Natural killer cell (primary cell): Measurements from ENCODE around the gene MSI2. TPM values are rescaled to one million over a fixed set of nuclear protein-coding genes. Genes with fewer than 3 reads are reported as not detected.
A peak's percentile ranks its signal among the peaks of the same experiment; 100 is the strongest.

Experiments used
- ATAC-seq, 3 donors: fragments of 150-1000 bp in 2 of 3; fragments of 200-7000 bp in 1 of 3; cut with Tn5 transposase; 1 replicate in 1 of 3; 2 replicates in 2 of 3; pipeline ENCODE4 v1.10.0; 2021; ENCODE audit warnings: mild to moderate bottlenecking in 2 of 3, moderate library complexity in 2 of 3
- DNase-seq, 2 donors: peaks; one replicate each; pipeline versions ENCODE4 v3.0.0 to v3.0.0-alpha.2; 2013 to 2021; ENCODE audit warnings: mixed read lengths in 1 of 2
- H3K27ac ChIP-seq: one replicate; pipeline ENCODE4 v1.5.1; 2013; ENCODE audit warnings: mild to moderate bottlenecking, low read length
- H3K27me3 ChIP-seq: one replicate; pipeline ENCODE4 v1.6.1; 2013; ENCODE audit warnings: low read length; ENCODE audit not compliant: control insufficient read depth, insufficient read depth
- H3K36me3 ChIP-seq: one replicate; pipeline ENCODE4 v1.6.1; 2013; ENCODE audit warnings: low read length; ENCODE audit not compliant: control insufficient read depth, insufficient read depth
- H3K4me1 ChIP-seq: one replicate; pipeline ENCODE4 v1.6.1; 2013; ENCODE audit warnings: low read length; ENCODE audit not compliant: control insufficient read depth, insufficient read depth
- H3K4me3 ChIP-seq: one replicate; pipeline ENCODE4 v1.5.1; 2013; ENCODE audit warnings: low read length
- H3K9me3 ChIP-seq: one replicate; pipeline ENCODE4 v1.6.1; 2013; ENCODE audit warnings: low read length; ENCODE audit not compliant: control insufficient read depth, insufficient read depth
- H3K27ac Mint-ChIP-seq, 2 donors: one replicate each; pipeline ENCODE4 v1.8.0; 2022; ENCODE audit warnings: mild to moderate bottlenecking in 2 of 2, mixed read lengths in 2 of 2, moderate library complexity in 1 of 2
- H3K27me3 Mint-ChIP-seq, 2 donors: one replicate each; pipeline ENCODE4 v1.8.0; 2022; ENCODE audit warnings: low read depth in 2 of 2, mixed read lengths in 2 of 2
- H3K36me3 Mint-ChIP-seq: one replicate; pipeline ENCODE4 v1.8.0; 2022; ENCODE audit warnings: mixed read lengths
- H3K4me1 Mint-ChIP-seq, 2 donors: one replicate each; pipeline ENCODE4 v1.8.0; 2022; ENCODE audit warnings: mixed read lengths in 2 of 2
- H3K4me3 Mint-ChIP-seq: one replicate; pipeline ENCODE4 v1.8.0; 2022; ENCODE audit warnings: mild to moderate bottlenecking, moderate library complexity, mixed read lengths
- H3K9me3 Mint-ChIP-seq, 2 donors: one replicate each; pipeline ENCODE4 v1.8.0; 2022; ENCODE audit warnings: mixed read lengths in 2 of 2
- CTCF ChIP-seq: fragments of 200-600 bp; IDR thresholded peaks from one replicate; pipeline ENCODE4 v1.8.0; 2022; ENCODE audit warnings: antibody characterized with exemption
- WGBS: methylation state at CpG from one replicate; pipeline ENCODE4 v1.1.7; 2013; ENCODE audit warnings: missing lambda C conversion rate; ENCODE audit not compliant: insufficient coverage; 5-methylcytosine and 5-hydroxymethylcytosine counted together
- intact Hi-C: fragments of 100-400 bp; cut with micrococcal nuclease; formaldehyde crosslinking; loops from one replicate; pipeline ENCODE4 v1.14.2; 2022
- total RNA-seq, 4 donors: library from RNA; stranded (reverse); fragments of 120-200 nt in 1 of 4; gene quantifications; one replicate each; pipeline versions ENCODE4 v1.2.3 to v1.2.4, GENCODE V29; 2013 to 2022

Gene MSI2
- total RNA-seq, 3 donors from 2014 or later (not counting 1 experiment from before 2014, with no cell fraction given) = 95.5 to 145 (median 96.8) TPM

DNA sequence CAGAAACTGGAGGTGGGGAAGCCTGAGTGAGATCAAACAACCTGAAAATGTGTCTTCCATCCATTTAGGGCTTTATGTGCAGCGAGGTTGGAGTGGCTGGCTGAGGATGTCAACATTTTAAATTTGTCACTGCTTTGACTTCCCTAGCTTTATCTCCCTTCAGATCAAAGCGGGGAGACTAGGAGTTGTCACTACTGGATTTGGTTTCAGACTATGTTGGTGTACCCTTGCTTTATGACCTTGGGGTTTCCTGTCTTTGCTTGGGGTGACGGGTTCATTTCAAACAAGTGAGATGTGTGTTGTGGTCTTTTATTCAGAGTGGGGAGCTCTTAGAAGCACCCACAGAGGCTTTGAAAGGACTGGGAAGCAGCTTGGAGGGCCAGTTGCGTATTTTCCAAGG is 25.6 kb downstream of the MSI2 start:
- Mint-ChIP-seq H3K36me3 (no peaks in the 10 kb centered on the region), H3K27me3 (no peaks in the 10 kb centered on the region), H3K27ac (peak overlapping the region in 1 of 2 donors; percentile 17), H3K4me1 (peaks cover 56% of the 10 kb centered on the region in 2 donors), H3K4me3 (no peak overlapping the region), H3K9me3 (no peaks in the 10 kb centered on the region)
- H3K36me3 ChIP-seq = no peaks in the 10 kb centered on the region
- no peak overlapping the region for H3K4me3 ChIP-seq
- ATAC-seq (peak in 1 of 3 donors; percentile 44), DNase-seq (peak in 1 of 2 donors; percentile 39)
- no peaks in the 10 kb centered on the region for H3K9me3 ChIP-seq
- H3K27me3 ChIP-seq = no peaks in the 10 kb centered on the region
- no peak overlapping the region for H3K27ac ChIP-seq
- peaks cover 13% of the 10 kb centered on the region for H3K4me1 ChIP-seq
- no peak for TF ChIP-seq CTCF
- WGBS = 44% methylated on average over 4 of the region's 4 CpGs
- intact Hi-C loops = no loop called here

DNA sequence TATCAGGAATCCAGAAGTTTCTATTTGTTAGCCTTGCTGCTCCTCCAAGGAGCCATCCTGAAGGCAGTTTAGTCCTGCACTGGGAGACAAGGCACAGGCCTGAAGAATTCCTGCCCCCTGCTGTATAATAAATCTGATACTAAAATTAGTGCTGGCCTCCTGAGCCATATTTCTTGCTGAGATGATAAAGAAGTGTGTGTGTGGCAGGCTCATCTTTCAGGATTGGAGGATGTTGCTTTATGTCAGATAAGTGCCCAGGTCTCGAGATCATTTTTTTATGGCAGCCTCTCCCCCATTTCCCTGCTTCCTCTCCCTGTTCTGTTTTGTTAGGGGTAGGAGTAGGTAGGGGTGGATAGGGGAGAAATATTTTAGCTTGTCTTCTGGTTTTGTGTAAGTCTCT is 26.0 kb downstream of the MSI2 start:
- H3K27ac Mint-ChIP-seq = peak overlapping the region in 1 of 2 donors; percentile 17
- H3K9me3 Mint-ChIP-seq = no peaks in the 10 kb centered on the region
- H3K27me3 Mint-ChIP-seq = no peaks in the 10 kb centered on the region
- no peaks in the 10 kb centered on the region for H3K36me3 Mint-ChIP-seq
- intact Hi-C loops = no loop called here
- Histone ChIP-seq H3K27me3 (no peaks in the 10 kb centered on the region), H3K36me3 (no peaks in the 10 kb centered on the region), H3K9me3 (no peaks in the 10 kb centered on the region), H3K4me3 (no peak overlapping the region), H3K4me1 (peaks cover 16% of the 10 kb centered on the region), H3K27ac (no peak overlapping the region)
- DNase-seq (no peak), ATAC-seq (no peak)
- no peak overlapping the region for H3K4me3 Mint-ChIP-seq
- no CpG with 5 or more reads among the region's 1 CpG for WGBS
- H3K4me1 Mint-ChIP-seq = peaks cover 56 to 60% of the 10 kb centered on the region in 2 donors
- TF ChIP-seq CTCF = no peak

- no peaks in the 10 kb centered on the region for H3K9me3 Mint-ChIP-seq
- H3K4me1 ChIP-seq = peaks cover 22% of the 10 kb centered on the region
- no peak overlapping the region for H3K4me3 ChIP-seq
- H3K4me3 Mint-ChIP-seq = no peak overlapping the region
- no peaks in the 10 kb centered on the region for H3K9me3 ChIP-seq
- no peak overlapping the region for H3K27ac ChIP-seq
- TF ChIP-seq CTCF = no peak
- H3K27me3 ChIP-seq = no peaks in the 10 kb centered on the region
- WGBS = 92% methylated on average over 18 of the region's 18 CpGs
- DNase-seq = no peak
- no peak overlapping the region for H3K27ac Mint-ChIP-seq
- H3K27me3 Mint-ChIP-seq = no peaks in the 10 kb centered on the region
- no peaks in the 10 kb centered on the region for H3K36me3 Mint-ChIP-seq
- intact Hi-C loops = no loop called here
- H3K4me1 Mint-ChIP-seq = peaks cover 56 to 70% of the 10 kb centered on the region in 2 donors
- H3K36me3 ChIP-seq = peaks cover 3% of the 10 kb centered on the region
- ATAC-seq = no peak
Measured at GRCh38 chr17:57283203-57283971, 27.1 kb downstream of the MSI2 start.
